DND-41 (cell line): ENCODE data around the gene NKD1.

Experiments used
- EZH2 ChIP-seq: IDR thresholded peaks from 3 replicates; pipeline ENCODE4 v1.6.1; 2012; ENCODE audit warnings: borderline replicate concordance, low read depth, mild to moderate bottlenecking, moderate library complexity, low read length, inconsistent platforms; ENCODE audit not compliant: severe bottlenecking
- TF ChIP-seq, protein P1 (sequence below): IDR thresholded peaks from 2 replicates; pipeline ENCODE4 v1.5.1; 2012; ENCODE audit warnings: borderline replicate concordance, low read length, moderate library complexity, mild to moderate bottlenecking; ENCODE audit not compliant: poor library complexity, severe bottlenecking; ENCODE audit errors: extremely low read depth

DNA sequence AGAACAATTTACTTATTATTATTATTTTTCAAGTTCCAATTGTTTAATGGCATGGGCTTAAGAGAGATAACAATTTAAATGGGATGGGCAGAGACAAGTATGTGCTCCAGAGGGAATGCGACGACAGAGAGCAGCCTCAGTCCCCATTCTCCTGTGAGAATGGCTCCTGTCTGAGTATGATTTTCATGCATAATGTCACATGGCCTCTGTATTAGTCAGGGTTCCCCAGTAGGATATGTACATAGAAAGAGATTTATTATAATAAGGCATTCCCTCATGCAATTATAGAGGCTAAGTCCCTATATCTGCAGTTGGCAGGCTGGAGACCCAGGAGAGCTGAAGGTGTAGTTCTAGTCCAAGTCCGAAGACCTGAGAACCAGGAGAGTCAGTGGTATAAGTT is 22.9 kb upstream of the NKD1 start:
- TF ChIP-seq, protein P1, sequence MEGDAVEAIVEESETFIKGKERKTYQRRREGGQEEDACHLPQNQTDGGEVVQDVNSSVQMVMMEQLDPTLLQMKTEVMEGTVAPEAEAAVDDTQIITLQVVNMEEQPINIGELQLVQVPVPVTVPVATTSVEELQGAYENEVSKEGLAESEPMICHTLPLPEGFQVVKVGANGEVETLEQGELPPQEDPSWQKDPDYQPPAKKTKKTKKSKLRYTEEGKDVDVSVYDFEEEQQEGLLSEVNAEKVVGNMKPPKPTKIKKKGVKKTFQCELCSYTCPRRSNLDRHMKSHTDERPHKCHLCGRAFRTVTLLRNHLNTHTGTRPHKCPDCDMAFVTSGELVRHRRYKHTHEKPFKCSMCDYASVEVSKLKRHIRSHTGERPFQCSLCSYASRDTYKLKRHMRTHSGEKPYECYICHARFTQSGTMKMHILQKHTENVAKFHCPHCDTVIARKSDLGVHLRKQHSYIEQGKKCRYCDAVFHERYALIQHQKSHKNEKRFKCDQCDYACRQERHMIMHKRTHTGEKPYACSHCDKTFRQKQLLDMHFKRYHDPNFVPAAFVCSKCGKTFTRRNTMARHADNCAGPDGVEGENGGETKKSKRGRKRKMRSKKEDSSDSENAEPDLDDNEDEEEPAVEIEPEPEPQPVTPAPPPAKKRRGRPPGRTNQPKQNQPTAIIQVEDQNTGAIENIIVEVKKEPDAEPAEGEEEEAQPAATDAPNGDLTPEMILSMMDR, result no peak
- TF ChIP-seq EZH2, result no peak
